MV-4-11 (cell line): ENCODE results near the gene NAV2.
A peak's percentile ranks its signal among the peaks of the same experiment; 100 is the strongest.

Source experiments
- DNase-seq: peaks from one replicate; lab custom pipeline; 2025; lab: John Stamatoyannopoulos, UW

The NAV2 gene

DNA sequence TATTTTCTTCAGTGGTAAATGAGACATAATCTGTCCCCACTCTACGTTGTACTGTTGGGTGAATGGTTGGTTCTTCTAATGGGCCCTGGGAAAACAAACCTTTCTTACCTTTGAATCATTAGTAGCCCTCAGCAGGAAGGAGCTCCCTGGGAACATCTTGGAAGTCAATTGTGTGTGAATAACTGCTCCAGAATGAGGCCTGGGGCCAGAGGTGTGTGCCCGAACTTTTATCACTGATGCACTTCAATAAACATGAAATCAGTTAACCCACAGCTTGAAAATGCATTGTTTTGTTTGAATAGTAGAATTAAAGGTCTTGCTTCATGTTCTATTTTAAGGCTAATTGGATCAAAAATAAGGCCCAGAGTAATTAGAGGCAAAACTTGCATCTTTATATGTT lies 67.1 kb downstream of the NAV2 start:
- no peak for DNase-seq

DNA sequence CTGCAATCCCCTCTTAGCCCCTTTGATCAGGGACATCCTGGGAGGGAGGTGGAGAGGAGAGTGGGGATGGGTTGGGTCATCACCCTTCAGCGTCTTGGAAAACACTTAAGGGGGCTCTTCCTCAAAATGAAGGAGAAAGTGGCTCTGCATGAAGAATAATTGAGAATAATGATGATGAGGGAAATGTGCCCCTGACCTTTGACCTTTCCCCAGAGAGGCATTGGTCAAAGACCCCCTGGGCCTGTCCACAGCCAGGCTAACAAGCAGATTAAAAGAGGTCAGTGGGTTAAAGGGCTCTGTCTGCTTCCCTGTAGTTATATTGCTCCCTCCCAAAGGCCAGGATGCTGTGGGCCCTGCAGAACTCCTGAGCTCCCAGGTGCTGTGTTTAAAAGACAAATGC lies 68.7 kb downstream of the NAV2 start:
- no peak for DNase-seq

DNA sequence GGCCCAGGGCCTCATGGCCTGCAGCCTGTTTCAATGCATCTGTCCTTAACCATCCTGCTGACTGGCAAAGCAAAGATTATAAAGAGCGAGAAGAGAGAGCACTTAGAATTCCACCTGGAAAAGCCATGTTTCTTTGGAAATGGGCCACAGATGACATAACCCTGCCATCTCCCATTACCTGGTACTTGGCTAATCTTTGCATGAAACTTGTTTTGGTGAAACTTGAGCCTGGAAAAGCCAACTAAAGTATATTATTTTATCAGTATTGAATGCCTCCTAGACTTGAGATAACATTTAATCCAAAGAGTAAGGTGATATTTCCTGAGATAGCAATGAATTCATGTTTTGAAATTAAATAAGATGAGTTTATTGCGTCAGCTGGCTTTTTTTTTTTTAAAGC lies 72.6 kb downstream of the NAV2 start:
- DNase-seq, result no peak

DNA sequence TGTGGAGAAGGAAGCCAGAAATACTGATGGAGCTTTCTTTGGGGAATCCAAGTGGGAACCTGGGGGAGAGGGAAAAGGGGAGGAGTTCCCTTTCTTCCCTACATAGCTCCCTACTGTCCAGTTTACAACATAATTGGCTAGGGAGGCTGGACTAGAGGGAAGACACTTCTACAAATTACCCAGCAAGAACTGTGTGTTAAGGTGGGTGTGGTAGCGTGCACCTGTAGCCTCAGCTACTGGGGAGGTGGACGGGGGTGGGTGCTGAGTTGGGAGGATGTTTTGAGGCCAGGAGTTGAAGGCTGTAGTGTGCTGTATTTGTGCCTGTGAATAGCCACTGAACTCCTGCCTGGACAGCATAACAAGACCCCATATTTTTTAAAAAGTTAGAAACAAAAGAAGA lies 74.0 kb downstream of the NAV2 start:
- DNase-seq, result no peak

DNA sequence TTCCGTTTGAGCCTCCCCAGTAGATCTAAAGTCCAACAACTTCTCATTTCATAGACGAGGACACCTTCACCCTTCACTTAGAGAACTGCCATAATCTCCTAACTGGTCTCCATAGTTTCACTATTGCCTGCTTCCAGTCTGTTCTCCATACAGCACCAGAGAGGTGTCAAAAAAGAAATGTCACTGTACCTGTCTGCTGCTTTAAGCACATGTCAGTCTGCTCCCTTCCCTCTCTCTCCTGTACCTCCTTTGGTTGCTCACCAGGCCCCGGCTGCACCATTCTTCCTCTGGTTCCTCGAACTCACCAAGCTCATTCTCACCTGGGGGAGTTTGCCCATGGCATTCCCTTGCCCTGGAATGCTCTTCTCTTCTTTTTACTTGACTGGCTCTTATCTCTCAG lies 75.8 kb downstream of the NAV2 start:
- no peak for DNase-seq

DNA sequence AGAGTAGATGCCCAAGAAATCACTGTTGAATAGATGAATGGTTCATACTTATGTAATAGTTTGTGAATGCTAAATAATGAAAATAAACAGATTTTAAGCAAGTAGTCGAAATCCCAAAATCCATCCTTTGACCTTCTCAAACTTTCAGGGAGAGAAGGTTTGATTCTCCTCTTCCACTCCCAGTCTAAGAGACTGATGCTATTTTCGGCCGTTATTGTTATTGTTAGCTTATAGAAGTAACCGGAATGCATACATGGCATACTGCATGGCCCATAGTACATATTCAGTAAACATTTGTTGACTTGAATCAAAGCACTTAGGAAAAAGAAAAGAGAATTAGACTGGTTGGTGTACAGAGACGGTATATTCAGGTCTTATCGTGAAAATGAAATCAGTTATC lies 76.6 kb downstream of the NAV2 start:
- no peak for DNase-seq

DNA sequence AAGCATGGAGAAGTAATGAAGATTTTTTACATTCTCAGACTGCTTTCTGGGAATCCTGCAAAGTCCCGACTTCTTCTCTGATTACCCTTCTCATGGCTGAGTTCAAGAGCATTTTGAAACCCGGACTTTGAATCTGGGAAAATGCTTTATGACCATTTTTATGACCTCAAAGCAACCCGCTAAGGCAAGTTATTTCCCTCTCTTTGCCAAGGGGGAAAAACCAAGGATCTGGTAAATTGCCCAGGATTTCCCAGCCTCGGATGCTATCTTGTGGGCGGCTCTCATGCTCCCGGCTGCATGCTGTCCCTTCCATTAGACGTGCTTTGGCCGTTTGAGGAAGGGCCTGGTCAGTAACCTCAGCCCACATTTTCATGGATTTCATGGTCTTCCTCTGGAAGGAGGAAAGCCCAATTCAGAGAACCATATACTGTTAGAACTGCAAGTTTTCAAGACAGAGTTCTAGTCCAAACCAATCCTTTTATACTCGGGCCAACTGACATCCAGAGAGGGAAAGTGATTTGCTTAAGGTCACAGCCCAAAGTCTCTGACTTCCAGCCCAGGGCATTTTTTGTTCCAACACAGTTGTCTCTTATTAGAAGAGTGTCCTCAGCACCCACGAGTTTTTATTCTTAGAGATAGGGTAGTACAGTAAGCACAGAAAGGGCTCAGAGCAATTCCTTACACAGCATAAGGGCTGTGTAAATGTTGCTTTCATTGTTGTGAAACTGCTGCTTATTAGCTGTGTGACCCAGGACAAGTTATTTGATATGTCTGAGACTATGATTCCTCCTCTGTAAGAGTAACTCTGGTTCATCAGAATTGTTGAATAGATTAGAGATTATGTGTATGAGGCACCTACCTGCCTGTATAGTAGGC lies 77.4 kb downstream of the NAV2 start:
- DNase-seq, result no peak

DNA sequence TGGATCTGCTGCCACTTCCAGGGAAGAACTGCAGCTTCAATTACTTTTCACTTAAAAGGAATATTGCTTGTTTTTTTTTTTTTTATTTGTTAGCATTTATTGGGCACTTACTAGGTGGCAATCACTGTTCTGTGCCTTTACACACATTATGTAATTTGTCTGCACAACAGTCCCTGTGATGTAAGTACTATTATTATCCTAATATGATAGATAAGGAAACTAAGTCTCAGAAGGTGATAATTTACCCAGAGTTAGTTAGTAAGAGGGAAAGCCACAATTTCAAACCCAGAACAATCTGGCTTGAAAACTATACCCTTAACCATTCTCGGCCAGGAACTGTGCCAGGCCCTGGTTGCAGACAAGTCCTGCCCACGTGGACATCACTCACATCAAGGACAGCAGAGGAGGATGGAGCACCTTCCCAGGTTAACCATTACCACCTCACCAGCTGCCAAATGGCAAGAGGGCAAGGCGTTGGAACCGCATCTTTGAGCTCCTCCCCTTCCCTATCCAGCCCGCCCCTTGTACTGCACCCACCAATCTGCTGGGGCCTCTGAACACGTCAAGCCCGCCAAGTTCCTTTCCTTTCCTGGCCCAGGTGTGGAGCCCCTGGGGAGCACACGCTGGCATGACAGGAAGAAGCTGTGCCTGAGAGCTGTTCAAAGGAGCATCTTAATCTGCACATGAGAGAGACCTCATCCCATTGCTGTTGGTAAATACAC lies 78.4 kb downstream of the NAV2 start:
- no peak for DNase-seq

DNA sequence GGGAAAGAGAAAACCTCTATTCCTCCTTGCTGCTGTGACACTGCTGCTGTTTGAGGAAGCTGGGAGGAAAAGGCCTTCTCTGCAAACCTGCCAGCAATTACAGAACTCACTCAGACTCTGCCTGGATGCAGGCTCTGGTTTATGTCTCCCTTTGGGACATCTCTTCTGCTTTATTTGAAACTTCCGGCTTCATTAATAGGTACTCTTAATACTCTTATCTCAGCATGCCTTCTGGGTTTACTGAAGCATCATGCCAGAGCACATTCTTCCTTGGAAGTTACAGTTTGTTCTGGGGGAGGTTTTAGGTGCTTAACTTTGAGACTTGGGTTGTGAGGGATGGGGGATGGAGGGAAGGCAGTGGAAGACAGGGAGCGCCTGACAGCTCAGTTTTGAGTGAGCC lies 79.9 kb downstream of the NAV2 start:
- no peak for DNase-seq

DNA sequence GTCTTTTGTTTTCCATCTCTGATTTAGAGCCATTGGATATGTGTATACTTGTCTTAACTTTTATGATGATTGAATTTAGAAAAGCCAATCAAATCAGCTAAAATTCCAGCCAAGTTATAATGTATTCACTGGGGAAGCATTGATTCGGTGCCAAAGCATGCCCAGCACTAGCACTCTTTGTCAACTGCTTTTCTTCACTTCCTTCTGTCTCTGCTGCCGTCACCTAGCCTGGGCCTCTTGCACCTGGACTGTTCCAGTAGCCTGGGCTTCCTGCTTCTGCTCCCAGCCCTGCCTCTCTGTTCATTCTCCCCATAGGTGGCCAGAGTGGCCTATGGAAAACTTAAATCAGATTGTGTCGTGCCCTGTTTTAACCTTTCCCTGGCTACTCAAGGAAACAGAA lies 80.7 kb downstream of the NAV2 start:
- no peak for DNase-seq

DNA sequence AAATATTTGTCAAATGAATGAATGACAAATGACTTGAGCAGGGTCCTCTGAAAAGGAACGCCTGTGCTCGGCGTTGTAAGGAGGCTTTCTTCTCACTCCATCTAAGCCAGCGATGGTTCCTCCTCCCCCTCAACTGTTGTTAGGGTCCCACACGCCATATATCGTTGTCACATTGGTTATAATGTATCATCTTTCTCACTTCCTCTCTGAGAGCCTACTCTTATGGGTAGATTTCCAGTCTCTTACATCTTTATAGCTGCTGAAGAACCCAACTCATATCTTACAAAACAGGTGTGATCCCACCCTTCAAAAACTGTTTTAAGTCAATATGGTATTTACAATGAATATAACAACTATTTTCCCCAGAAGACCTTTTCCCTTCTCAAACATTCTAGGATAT lies 81.5 kb downstream of the NAV2 start:
- DNase-seq, result peak; percentile 21

DNA sequence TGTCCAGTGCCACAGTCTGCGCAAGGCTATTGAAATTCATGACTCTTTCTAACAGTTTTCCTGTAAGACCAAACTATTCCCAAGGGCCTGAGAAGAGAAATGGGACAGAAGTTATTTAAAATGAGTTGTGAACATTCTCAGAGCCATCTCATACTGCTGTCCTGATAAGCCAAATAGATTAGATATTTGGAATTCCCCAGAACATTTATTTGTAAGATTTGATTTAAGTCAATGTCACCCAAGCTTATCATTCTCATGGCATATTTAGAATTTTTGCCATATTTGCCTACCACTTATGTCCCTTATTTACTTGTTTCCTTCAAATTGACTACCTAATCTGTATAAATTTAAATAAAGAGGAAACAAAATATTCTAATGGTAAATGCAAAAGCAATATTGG lies 82.4 kb downstream of the NAV2 start:
- DNase-seq, result no peak

DNA sequence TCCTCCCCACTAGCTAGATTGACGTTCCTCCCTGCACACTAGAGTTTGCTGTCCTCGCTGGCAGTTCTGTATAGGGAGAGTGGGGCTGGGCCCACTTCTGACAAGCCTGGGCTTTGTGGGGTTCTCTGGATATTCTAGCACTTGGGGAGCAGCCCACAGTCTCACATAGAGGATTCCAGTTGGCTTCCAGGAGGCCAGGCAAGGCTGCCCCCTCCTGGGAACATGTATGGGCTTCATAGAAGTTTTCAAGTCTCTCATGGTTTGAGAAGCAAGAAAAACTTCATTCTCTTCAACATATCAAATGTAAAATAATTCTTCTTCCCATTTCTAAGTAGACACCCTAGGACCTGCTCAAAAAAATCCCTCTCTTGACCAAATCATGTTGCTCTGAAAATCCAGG lies 87.5 kb downstream of the NAV2 start:
- DNase-seq, result no peak

DNA sequence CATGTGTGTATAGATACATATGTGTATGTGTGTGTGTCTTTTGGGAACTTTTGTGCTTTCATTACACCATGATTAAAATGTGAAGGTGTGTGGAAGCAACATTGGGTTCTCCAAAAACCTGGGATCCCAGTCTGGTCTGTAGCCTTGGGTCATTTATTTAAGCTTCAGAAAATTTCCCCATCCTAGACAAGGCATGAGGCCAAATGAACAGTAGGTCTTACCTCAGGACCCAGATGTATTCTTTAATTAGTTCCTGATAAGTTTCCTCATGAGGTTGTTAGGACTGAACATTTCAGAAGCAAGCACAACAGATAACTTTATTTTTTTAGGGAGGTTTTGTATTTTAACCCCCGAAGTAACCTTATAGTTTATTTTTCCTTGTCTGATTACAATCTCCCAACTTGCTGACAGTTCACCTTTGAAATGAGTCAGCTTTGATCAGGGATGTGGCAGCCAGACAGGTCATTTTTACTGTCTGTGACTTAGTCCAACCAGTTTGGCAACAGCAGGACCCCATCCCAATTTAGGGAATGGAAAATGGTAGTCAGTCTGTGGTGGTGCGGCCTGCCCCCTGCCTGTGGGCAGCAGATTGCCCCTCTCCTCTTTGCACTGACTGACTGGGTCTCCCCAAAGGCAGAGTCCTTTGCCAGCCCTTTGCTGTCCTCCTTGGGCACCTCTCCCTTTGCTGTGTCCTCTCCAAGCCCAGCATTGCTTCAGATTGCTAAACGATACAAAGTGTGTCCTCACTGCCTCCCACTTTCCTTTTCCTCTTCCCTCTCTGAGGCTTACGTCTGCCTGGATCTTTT lies 88.3 kb downstream of the NAV2 start:
- no peak for DNase-seq

DNA sequence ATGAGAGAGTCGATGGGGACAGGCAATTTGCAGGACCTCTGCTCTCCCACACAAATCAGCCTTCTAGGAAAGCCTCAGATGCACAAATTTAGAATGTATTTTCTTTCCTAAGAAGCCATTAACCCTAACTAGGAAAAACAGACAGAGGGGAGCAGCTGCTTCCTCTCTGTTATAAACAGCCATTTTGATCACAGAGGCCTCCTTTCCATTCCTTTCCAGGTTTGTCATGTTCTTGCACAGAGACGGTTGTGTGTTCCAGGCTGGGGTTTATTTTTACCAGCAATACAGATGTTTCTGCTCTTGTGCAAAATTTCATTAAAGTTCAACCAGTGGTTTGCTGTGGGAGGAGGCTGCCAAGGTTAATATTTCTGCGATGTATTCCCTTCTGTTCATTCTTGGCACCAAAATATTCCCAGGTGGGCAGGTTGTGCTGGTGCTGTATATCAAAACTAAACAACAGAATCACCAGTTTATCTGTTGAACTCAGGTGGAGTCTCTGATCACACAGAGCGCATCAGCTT lies 90.2 kb downstream of the NAV2 start:
- no peak for DNase-seq

DNA sequence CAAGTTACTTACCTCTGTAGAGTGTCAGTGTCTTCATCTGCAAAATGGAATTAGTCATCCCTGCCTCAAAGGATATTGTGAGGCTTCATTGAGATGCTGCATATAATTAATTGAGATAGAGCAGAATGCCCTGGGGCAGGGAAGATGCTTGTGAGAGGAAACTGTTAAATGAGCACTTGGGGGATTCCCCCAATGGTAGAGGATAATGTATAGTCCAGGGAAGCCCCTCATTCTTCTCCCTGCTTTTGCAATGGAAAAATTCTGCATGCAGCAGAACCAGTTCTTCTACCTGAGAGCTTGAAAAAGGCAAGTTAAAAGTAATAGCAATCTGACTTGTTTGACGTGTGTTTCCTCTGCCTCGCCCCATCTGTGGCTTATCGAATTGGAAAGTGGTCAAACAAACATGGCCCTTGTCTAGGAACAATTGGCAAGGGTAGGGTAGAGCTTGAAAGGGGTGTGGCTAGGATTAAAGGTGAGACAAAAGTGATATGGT lies 90.9 kb downstream of the NAV2 start:
- no peak for DNase-seq

DNA sequence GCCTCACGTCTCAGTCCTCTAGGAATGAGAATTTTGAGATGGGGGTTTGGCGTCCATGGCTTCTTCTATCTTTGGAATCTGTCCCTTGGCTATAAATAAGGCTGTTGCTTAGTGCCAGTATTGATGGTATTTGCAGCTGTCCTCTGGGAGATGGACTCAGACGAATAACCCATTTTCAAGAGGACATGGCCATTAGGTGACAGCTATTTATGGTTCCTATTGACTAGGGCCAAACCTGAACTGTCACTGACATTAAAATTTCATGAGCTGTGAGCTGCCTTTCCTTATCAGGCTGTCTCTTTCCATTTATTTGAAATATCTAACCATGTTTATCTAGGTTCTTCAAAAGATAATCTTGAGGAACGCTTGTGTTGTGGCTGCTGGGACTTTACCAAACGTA lies 92.7 kb downstream of the NAV2 start:
- no peak for DNase-seq

DNA sequence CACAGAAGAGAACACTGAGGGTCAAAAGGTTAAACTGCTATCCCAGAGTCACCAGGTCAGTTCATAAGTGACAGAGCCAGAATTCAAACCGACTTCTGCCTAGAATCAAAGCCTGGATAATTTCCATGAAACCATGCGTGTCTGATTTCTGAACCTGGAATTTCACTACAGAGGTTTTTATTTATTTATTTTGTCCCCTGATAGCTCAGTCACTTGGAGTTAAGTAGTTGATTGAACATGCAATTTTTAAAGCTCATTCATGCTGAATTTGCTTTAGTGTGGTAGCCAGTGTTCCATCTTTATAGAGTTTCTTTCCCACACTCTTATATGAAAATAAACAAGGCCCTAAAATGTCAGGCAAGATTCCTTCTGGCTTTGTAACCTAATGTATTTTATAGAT lies 93.2 kb downstream of the NAV2 start:
- no peak for DNase-seq

DNA sequence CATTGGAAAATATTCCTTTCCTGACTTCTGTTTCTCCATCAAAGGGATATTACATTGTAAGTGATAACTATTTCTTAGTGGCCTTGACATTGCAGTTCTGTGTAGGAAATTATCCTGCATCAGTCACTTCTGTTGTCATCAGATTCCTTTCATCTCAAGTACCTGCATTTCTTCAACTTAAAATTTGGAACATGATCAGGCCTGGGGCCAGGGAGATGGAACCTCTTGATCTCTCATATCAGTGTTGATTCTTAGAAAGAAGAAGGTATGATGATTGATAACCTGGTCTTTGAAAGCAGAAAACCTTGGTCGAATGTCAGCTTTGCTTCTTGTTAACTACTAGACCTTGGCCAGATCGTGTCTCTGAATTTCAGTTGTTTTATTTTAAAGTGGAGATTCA lies 93.6 kb downstream of the NAV2 start:
- no peak for DNase-seq

DNA sequence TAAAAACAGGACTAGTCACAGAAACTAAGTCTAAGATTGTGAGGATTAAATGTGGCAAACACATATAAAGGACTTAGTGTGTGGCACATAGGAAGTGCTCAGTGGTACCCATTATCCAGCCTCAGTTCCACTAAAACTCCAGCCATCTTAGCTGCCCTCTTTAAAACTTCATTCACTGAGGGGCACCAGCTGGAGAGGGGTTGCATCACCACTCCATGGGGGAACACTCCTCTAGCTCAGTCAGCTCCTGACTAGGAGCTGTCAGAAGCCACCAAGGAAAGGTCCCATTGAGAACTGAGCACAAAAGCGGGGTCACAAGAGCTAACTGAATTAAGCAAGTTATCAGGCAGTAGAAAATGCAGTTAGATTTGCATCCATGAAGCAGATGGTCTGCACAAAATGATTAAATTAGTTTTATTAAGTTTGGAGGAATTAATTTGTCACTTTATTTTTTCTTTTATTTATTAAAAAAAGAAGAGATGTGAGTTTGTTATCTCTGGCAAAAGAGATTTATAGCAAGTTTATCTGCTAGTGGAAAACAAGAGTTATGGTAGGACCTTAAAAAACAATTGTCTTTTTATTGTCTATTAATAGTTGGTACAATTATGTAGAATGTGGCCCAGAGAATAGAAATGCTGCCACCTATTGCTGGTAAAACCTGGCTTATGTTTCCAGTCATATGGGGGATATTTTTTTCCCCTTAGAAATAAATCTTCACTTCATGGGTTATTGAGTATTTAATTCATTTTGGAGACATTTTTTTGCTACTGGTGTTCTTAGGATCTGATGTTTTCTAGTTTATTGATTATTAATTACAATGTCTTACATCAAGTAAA lies 95.7 kb downstream of the NAV2 start:
- no peak for DNase-seq

DNA sequence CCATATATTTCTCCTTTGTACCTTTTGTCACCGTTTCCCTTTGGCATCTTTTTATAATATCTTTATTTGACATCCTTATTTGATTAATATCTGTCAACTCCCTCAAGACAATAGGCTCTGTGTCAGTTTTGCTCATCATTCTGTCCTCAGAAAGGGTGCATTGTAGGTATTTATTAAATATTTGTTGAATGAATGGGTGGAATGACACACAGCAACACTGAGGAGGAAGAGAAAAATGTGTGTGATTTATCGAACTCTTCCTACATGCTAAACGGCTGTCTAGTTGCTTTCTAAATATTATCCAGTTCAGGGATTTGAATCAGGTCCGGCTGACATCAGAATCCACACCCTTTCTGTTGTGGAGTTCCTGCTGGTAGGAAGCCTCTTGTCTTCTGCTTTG lies 98.2 kb downstream of the NAV2 start:
- no peak for DNase-seq

DNA sequence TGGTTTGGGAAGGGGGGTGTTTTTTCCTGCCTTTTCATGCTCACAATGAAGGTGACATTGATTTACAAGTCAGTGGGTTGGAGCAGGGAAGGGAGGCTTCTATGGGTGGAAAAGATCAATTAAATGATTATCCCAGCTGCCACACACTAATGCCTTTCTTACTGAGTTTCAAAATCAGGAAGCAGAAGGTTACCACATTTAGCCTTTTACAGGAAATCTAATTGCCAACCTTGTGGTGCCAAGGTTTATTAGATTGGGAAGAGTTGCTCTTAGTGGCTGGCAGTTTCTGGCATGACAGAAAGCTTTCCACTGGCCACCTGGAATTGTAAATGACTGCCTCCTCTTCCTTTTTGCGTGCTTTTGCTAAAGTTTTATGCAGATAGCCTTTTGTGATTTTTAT lies 98.7 kb downstream of the NAV2 start:
- no peak for DNase-seq
